Endothelial cell of umbilical vein (primary cell): ENCODE measurements around the gene KRT76. TPM values are rescaled to one million over a fixed set of nuclear protein-coding genes. Genes with fewer than 3 reads are reported as not detected.

Source experiments
- BruUV-seq: library from RNA; stranded (reverse); fragments of 400-500 nt; replicated peaks from 2 replicates; lab custom pipeline; 2021; lab: Mats Ljungman, UMichigan
- CTCF ChIA-PET: fragments of 300-600, 350-600 bp; sonication (Branson Sonifier 250); formaldehyde crosslinking; loops from one replicate; lab custom pipeline; 2021; ENCODE audit warnings: antibody characterized with exemption, inconsistent platforms; lab: Charles Lee
- POLR2A ChIA-PET: fragments of 300-600, 350-600 bp; sonication (Branson Sonifier 250); formaldehyde crosslinking; loops from one replicate; lab custom pipeline; 2021; ENCODE audit warnings: antibody characterized with exemption, inconsistent platforms; lab: Charles Lee
- DNase-seq: peaks from one replicate; pipeline ENCODE4 v3.0.0-alpha.2; 2011; ENCODE audit warnings: low read depth, low spot score
- FAIRE-seq: peaks from 2 replicates; lab custom pipeline; 2011; peaks lifted over from hg19 to GRCh38; lab: Jason Lieb, UNC
- H2AFZ ChIP-seq: 2 replicates; pipeline ENCODE4 v1.6.0; 2012; ENCODE audit warnings: low read depth, low read length, control low read depth, inconsistent platforms
- H3K27ac ChIP-seq: 2 replicates; pipeline ENCODE4 v1.5.1; 2011; ENCODE audit warnings: low read depth, mild to moderate bottlenecking, control low read depth, low read length, moderate library complexity; ENCODE audit not compliant: insufficient read depth
- H3K27me3 ChIP-seq, 2 experiments: 2 replicates each; pipeline versions ENCODE4 v1.6.0 to v1.6.1; 2011; ENCODE audit warnings: low read length in 2 of 2, mixed read lengths in 1 of 2; ENCODE audit not compliant: control insufficient read depth in 2 of 2, insufficient read depth in 2 of 2
- H3K36me3 ChIP-seq, 2 experiments: 2 replicates in 1 of 2; 3 replicates in 1 of 2; pipeline ENCODE4 v1.5.1; 2011; ENCODE audit warnings: low read length in 2 of 2, mild to moderate bottlenecking in 1 of 2, moderate library complexity in 1 of 2; ENCODE audit not compliant: control insufficient read depth in 2 of 2, insufficient read depth in 2 of 2; ENCODE audit errors: extremely low read depth in 1 of 2
- H3K4me1 ChIP-seq: 3 replicates; pipeline ENCODE4 v1.5.1; 2011; ENCODE audit warnings: mild to moderate bottlenecking, low read length; ENCODE audit not compliant: control insufficient read depth, insufficient read depth; ENCODE audit errors: extremely low read depth
- H3K4me2 ChIP-seq: 2 replicates; pipeline ENCODE4 v1.6.1; 2011; ENCODE audit warnings: low read length, control low read depth, mixed read lengths; ENCODE audit not compliant: insufficient read depth
- H3K4me3 ChIP-seq, 3 experiments: fragments of 200-600 bp in 1 of 3; sonication (generic), shearing (Covaris generic) in 1 of 3; replicated peaks in 1 of 3; 2 replicates each; pipeline ENCODE4 v1.5.1; 2011 to 2016; ENCODE audit warnings: control low read depth in 3 of 3, low read length in 3 of 3, mild to moderate bottlenecking in 2 of 3, inconsistent platforms in 1 of 3, low read depth in 1 of 3, moderate library complexity in 1 of 3; ENCODE audit not compliant: insufficient read depth in 1 of 3
- H3K79me2 ChIP-seq: 2 replicates; pipeline ENCODE4 v1.6.0; 2012; ENCODE audit warnings: low read length, inconsistent platforms; ENCODE audit not compliant: control insufficient read depth, insufficient read depth
- H3K9ac ChIP-seq: replicated peaks from 2 replicates; pipeline ENCODE3; 2011; ENCODE audit warnings: low read length, control low read depth; ENCODE audit not compliant: insufficient read depth; ENCODE audit errors: extremely low read depth
- H3K9me1 ChIP-seq: replicated peaks from 3 replicates; pipeline ENCODE4 v1.6.0; 2011; ENCODE audit warnings: mild to moderate bottlenecking, low read length; ENCODE audit not compliant: control insufficient read depth, insufficient read depth; ENCODE audit errors: extremely low read depth
- H3K9me3 ChIP-seq: replicated peaks from 2 replicates; pipeline ENCODE4 v1.5.1; 2012; ENCODE audit warnings: low read length, inconsistent platforms; ENCODE audit not compliant: control insufficient read depth, insufficient read depth
- H4K20me1 ChIP-seq: replicated peaks from 2 replicates; pipeline ENCODE3; 2011; ENCODE audit warnings: mild to moderate bottlenecking, low read length; ENCODE audit not compliant: control insufficient read depth, insufficient read depth; ENCODE audit errors: extremely low read depth
- EZH2 ChIP-seq: IDR thresholded peaks from 2 replicates; pipeline ENCODE4 v1.6.1; 2012; ENCODE audit warnings: borderline replicate concordance, low read depth, mild to moderate bottlenecking, moderate library complexity, low read length, inconsistent platforms; ENCODE audit not compliant: severe bottlenecking
- FOS ChIP-seq: IDR thresholded peaks from 2 replicates; pipeline ENCODE4 v1.6.1; 2011; ENCODE audit warnings: mild to moderate bottlenecking, low read length, moderate library complexity, borderline replicate concordance; ENCODE audit not compliant: insufficient read depth
- GATA2 ChIP-seq: IDR thresholded peaks from 2 replicates; pipeline ENCODE4 v1.7.0; 2011; ENCODE audit warnings: low read depth, mild to moderate bottlenecking, moderate library complexity, mixed read lengths, low read length; ENCODE audit not compliant: insufficient read length, insufficient read depth
- JUN ChIP-seq: IDR thresholded peaks from 2 replicates; pipeline ENCODE4 v1.6.1; 2011; ENCODE audit warnings: borderline replicate concordance, low read depth; ENCODE audit not compliant: insufficient read length, insufficient read depth
- MYC ChIP-seq: IDR thresholded peaks from one replicate; pipeline ENCODE4 v1.6.1; 2011; ENCODE audit warnings: mild to moderate bottlenecking, low read depth, low read length
- POLR2A ChIP-seq: IDR thresholded peaks from 2 replicates; pipeline ENCODE4 v1.6.1; 2012; ENCODE audit warnings: low read depth, mild to moderate bottlenecking, control low read depth, low read length
- POLR2AphosphoS5 ChIP-seq: IDR thresholded peaks from 2 replicates; pipeline ENCODE4 v1.6.1; 2012; ENCODE audit warnings: low read depth, mild to moderate bottlenecking, control low read depth, low read length, moderate library complexity; ENCODE audit not compliant: insufficient read depth
- dilution Hi-C: fragments of 300-500 bp; cut with MboI; formaldehyde crosslinking; loops from one replicate; pipeline ENCODE4 v1.15.0; 2019; ENCODE audit warnings: low sequenced_read_pairs; ENCODE audit not compliant: extremely low pct_ligation_motif_present
- intact Hi-C: fragments of 100-400 bp; cut with micrococcal nuclease; formaldehyde crosslinking; loops from one replicate; pipeline ENCODE4 v1.10.0; 2022
- polyA plus RNA-seq, 4 experiments: library from polyadenylated mRNA; depleted of rRNA in 3 of 4; stranded (reverse) in 3 of 4; unstranded in 1 of 4; fragments of >200 nt; gene quantifications; 2 replicates each; pipeline versions ENCODE4 v1.2.1 to v1.2.3, GENCODE V29; 2011 to 2012; ENCODE audit warnings: missing spikeins in 1 of 4
- total RNA-seq: library from RNA; stranded (reverse); gene quantifications from 2 replicates; pipeline ENCODE4 v1.2.3, GENCODE V29; 2021
- TF ChIP-seq, protein P1 (sequence below), 2 donors: IDR thresholded peaks; 1 replicate in 1 of 2; 2 replicates in 1 of 2; pipeline ENCODE4 v1.5.1; 2011; ENCODE audit warnings: low read length in 2 of 2, mild to moderate bottlenecking in 2 of 2, moderate library complexity in 2 of 2, control low read depth in 1 of 2, inconsistent platforms in 1 of 2, low read depth in 1 of 2; ENCODE audit not compliant: insufficient read depth in 1 of 2; ENCODE audit errors: extremely low read depth in 1 of 2
- TF ChIP-seq, protein P2 (sequence below): IDR thresholded peaks from 2 replicates; pipeline ENCODE4 v1.6.1; 2011; ENCODE audit not compliant: insufficient read depth, insufficient read length

KRT76 gene
- total and polyA plus RNA-seq, 2 donors (not counting 3 experiments of a cell fraction or from before 2014, with no cell fraction given), result not detected

DNA sequence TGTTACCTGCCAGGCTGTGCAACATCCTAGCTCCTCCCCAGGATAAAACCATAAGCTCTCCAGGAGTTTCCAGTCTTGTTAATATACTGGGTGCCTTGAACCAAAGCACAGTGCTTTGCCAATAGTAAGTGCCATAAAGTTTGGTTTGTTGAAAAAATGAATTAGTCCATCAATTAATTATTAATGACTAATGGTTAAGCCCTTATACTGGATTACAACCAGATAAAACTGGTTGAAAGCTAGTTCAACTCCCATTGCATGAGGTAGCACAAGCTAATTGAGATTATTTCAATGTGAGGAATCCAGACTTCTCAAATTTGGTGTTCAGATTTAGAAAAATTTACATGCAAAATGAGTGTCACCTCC, 20.4 kb upstream of the KRT76 start:
- Histone ChIP-seq H3K9ac (no peak overlapping the region), H3K4me3 (no peak overlapping the region), H3K36me3 (no peaks in the 10 kb centered on the region), H3K9me3 (no peaks in the 10 kb centered on the region), H3K27ac (no peak overlapping the region), H3K79me2 (no peaks in the 10 kb centered on the region), H3K27me3 (peaks cover 0 to 8% of the 10 kb centered on the region in 2 experiments), H2AFZ (no peak overlapping the region), H3K4me1 (no peaks in the 10 kb centered on the region), H4K20me1 (no peaks in the 10 kb centered on the region), H3K9me1 (no peaks in the 10 kb centered on the region), H3K4me2 (no peak overlapping the region)
- BruUV-seq, result no TSS peak
- dilution Hi-C loops (no loop called here), intact Hi-C loops (no loop called here)
- CTCF ChIA-PET, result no interaction called here
- DNase-seq, result no peak
- TF ChIP-seq, protein P1, sequence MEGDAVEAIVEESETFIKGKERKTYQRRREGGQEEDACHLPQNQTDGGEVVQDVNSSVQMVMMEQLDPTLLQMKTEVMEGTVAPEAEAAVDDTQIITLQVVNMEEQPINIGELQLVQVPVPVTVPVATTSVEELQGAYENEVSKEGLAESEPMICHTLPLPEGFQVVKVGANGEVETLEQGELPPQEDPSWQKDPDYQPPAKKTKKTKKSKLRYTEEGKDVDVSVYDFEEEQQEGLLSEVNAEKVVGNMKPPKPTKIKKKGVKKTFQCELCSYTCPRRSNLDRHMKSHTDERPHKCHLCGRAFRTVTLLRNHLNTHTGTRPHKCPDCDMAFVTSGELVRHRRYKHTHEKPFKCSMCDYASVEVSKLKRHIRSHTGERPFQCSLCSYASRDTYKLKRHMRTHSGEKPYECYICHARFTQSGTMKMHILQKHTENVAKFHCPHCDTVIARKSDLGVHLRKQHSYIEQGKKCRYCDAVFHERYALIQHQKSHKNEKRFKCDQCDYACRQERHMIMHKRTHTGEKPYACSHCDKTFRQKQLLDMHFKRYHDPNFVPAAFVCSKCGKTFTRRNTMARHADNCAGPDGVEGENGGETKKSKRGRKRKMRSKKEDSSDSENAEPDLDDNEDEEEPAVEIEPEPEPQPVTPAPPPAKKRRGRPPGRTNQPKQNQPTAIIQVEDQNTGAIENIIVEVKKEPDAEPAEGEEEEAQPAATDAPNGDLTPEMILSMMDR (IDR thresholded peaks at IDR 0.05; ENCODE audit: extremely low read depth in 1 of 2, insufficient read depth in 1 of 2, low read depth in 1 of 2, low read length in 2 of 2), result no peak
- TF ChIP-seq, protein P2, sequence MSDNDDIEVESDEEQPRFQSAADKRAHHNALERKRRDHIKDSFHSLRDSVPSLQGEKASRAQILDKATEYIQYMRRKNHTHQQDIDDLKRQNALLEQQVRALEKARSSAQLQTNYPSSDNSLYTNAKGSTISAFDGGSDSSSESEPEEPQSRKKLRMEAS, result no peak
- TF ChIP-seq GATA2 (no peak), POLR2A (no peak), FOS (no peak), MYC (no peak), EZH2 (no peak), JUN (no peak), POLR2AphosphoS5 (no peak)
- FAIRE-seq, result no peak
- POLR2A ChIA-PET, result no interaction called here
